ENCODE measurements around the gene GID4. TPM values are rescaled to one million over a fixed set of nuclear protein-coding genes. Genes with fewer than 3 reads are reported as not detected.

The GID4 gene
- total RNA-seq, 1 experiment from 2014 or later: 11.4 TPM

DNA sequence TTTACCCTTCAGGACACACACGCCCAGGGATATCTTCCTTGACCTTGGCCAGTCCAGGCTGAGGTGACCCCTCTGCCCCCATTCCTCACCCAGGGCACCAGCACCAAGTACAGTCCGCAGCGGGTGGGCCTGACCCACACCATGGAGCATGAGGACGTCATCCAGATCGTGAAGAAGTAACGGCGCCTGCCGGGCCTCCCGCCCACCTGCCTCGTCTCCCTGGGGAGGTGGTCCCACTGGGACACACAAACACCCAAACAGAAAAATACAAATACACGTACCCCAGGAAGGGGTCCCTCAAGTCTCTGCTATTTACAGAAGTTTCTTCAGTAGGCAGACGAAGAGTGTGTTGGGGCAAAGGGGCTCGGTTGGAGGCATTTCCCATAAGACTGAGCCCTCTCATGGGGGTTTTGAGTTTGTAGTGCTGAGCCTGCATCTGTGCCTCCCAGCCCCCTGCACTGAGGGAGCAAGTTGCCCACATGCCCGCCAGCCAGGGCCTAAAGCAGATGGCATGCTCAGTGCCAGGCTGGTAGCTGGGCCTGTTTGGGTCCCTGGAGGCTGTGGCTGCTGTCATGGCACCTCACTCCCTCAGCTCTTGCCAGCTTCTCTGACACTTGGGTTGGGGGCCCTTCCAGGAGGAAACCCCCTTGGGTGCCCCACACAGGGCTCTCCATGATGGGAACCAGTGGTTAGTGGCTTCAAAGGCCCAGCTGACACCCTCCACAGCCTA is 68.0 kb downstream of the GID4 start:
- WGBS (ENCODE audit: extremely low coverage, insufficient read length, low lambda C conversion rate): no CpG with 5 or more reads among the region's 14 CpGs

More for the DNA sequence above, 68.0 kb downstream of the GID4 start:
- Histone ChIP-seq H2BK12ac (ENCODE audit: insufficient read length, low read depth, low read length) (no peak overlapping the region), H3K27me3 (ENCODE audit: insufficient read depth, low read length) (no peaks in the 10 kb centered on the region), H3K23me2 (ENCODE audit: insufficient read length, low read depth, low read length, poor library complexity, severe bottlenecking) (no peaks in the 10 kb centered on the region), H3K79me1 (ENCODE audit: insufficient read depth, low read depth, low read length, poor library complexity, severe bottlenecking) (no peaks in the 10 kb centered on the region), H3K14ac (ENCODE audit: insufficient read depth, low read length) (no peak overlapping the region), H3T11ph (ENCODE audit: low read length) (no peak overlapping the region), H3K4ac (ENCODE audit: low read depth, low read length) (no peak overlapping the region), H3K56ac (ENCODE audit: insufficient read length, low read depth, low read length) (no peak overlapping the region), H4K91ac (ENCODE audit: insufficient read length, low read depth, low read length) (no peak overlapping the region), H3K18ac (ENCODE audit: insufficient read length, low read depth, low read length) (no peak overlapping the region), H2AFZ (ENCODE audit: low read length) (no peak overlapping the region), H3K9ac (ENCODE audit: extremely low read depth, insufficient read length, low read length) (no peak overlapping the region), H3K23ac (ENCODE audit: insufficient read length, low read depth, low read length) (no peak overlapping the region), H2BK20ac (ENCODE audit: low read depth, low read length, poor library complexity, severe bottlenecking) (no peak overlapping the region), H4K5ac (ENCODE audit: insufficient read length, low read depth, low read length) (no peak overlapping the region), H3K4me1 (ENCODE audit: insufficient read depth, low read length) (no peaks in the 10 kb centered on the region), H2BK5ac (ENCODE audit: insufficient read length, low read length) (no peak overlapping the region), H4K8ac (replicated peaks; ENCODE audit: insufficient read length, low read depth, low read length) (no peak overlapping the region), H3K9me3 (ENCODE audit: control insufficient read depth, low read depth, low read length) (no peaks in the 10 kb centered on the region), H2AK5ac (ENCODE audit: insufficient read length, low read length) (no peak overlapping the region), H3K27ac (ENCODE audit: insufficient read length, low read depth, low read length) (no peak overlapping the region), H2BK120ac (ENCODE audit: low read depth, low read length, poor library complexity, severe bottlenecking) (no peak overlapping the region), H3K79me2 (ENCODE audit: insufficient read depth, low read length) (no peaks in the 10 kb centered on the region), H3K4me2 (ENCODE audit: insufficient read depth, insufficient read length, low read length) (no peak overlapping the region), H4K20me1 (ENCODE audit: control insufficient read depth, insufficient read depth, insufficient read length) (no peaks in the 10 kb centered on the region), H2BK15ac (ENCODE audit: low read depth, low read length) (no peak overlapping the region)
- no peak for DNase-seq
- Mint-ChIP-seq H3K4me1 (peaks cover 5 to 7% of the 10 kb centered on the region in 2 experiments), H3K27me3 (ENCODE audit: low read depth) (peaks cover under 1% of the 10 kb centered on the region; the same call in 1 of the 2 replicates), H3K27ac (peak overlapping the region in 1 of 3 experiments; percentile 61; a peak in 3 of 7 replicates), H3K36me3 (ENCODE audit: insufficient read depth in 1 of 3, low read depth in 3 of 3) (peaks cover 5 to 21% (median 9%) of the 10 kb centered on the region in 3 experiments), H3K4me3 (no peak overlapping the region), H3K9me3 (no peaks in the 10 kb centered on the region)
- TF ChIP-seq, protein P1, sequence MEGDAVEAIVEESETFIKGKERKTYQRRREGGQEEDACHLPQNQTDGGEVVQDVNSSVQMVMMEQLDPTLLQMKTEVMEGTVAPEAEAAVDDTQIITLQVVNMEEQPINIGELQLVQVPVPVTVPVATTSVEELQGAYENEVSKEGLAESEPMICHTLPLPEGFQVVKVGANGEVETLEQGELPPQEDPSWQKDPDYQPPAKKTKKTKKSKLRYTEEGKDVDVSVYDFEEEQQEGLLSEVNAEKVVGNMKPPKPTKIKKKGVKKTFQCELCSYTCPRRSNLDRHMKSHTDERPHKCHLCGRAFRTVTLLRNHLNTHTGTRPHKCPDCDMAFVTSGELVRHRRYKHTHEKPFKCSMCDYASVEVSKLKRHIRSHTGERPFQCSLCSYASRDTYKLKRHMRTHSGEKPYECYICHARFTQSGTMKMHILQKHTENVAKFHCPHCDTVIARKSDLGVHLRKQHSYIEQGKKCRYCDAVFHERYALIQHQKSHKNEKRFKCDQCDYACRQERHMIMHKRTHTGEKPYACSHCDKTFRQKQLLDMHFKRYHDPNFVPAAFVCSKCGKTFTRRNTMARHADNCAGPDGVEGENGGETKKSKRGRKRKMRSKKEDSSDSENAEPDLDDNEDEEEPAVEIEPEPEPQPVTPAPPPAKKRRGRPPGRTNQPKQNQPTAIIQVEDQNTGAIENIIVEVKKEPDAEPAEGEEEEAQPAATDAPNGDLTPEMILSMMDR (conservative IDR thresholded peaks at IDR 0.05): no peak
